HK-2 (cell line): Measurements from ENCODE around the gene ZC3H18.
"Not testable (repeated sequence)": the region's sequence is repeated elsewhere in the genome, so short reads cannot be mapped to it uniquely, and the experiment has no call there.

Experiments used
- DNase-seq: peaks from one replicate; pipeline ENCODE4 v3.0.0-alpha.2; 2018; ENCODE audit not compliant: unreplicated experiment

The ZC3H18 gene

GRCh38 chr16:88605186-88606147 is 35.3 kb downstream of the ZC3H18 start:
- DNase-seq, result no peak

GRCh38 chr16:88606148-88606757 is 36.0 kb downstream of the ZC3H18 start:
- DNase-seq, result no peak

GRCh38 chr16:88608076-88608475 is 37.9 kb downstream of the ZC3H18 start:
- no peak for DNase-seq

- not testable (repeated sequence) for DNase-seq
Observed at GRCh38 chr16:88609426-88609825, 39.2 kb downstream of the ZC3H18 start.

- DNase-seq, result no peak
Observed at GRCh38 chr16:88610080-88610479, 39.9 kb downstream of the ZC3H18 start.

GRCh38 chr16:88610909-88611812 is 41.0 kb downstream of the ZC3H18 start:
- DNase-seq, result no peak

GRCh38 chr16:88613293-88613692 is 43.1 kb downstream of the ZC3H18 start:
- DNase-seq, result no peak

- DNase-seq, result no peak
Observed at GRCh38 chr16:88613911-88614817, 44.0 kb downstream of the ZC3H18 start.

- DNase-seq, result no peak
Observed at GRCh38 chr16:88614818-88615580, 44.8 kb downstream of the ZC3H18 start.

- no peak for DNase-seq
Observed at GRCh38 chr16:88616320-88616719, 46.1 kb downstream of the ZC3H18 start.

GRCh38 chr16:88616736-88617135 is 46.5 kb downstream of the ZC3H18 start:
- no peak for DNase-seq

- DNase-seq, result no peak
Observed at GRCh38 chr16:88617268-88618031, 47.2 kb downstream of the ZC3H18 start.

GRCh38 chr16:88618182-88618955 is 48.2 kb downstream of the ZC3H18 start:
- no peak for DNase-seq

GRCh38 chr16:88618956-88619667 is 48.9 kb downstream of the ZC3H18 start:
- no peak for DNase-seq

- no peak for DNase-seq
Observed at GRCh38 chr16:88619859-88620815, 49.9 kb downstream of the ZC3H18 start.

- DNase-seq, result no peak
Observed at GRCh38 chr16:88622125-88622524, 51.9 kb downstream of the ZC3H18 start.

GRCh38 chr16:88622866-88623265 is 52.7 kb downstream of the ZC3H18 start:
- no peak for DNase-seq
